Panc1 (cell line): ENCODE measurements around the gene PKIB. TPM values are rescaled to one million over a fixed set of nuclear protein-coding genes. Genes with fewer than 3 reads are reported as not detected.

Source experiments
- ATAC-seq: fragments of 200-7000 bp; cut with Tn5 transposase; 2 replicates; pipeline ENCODE4 v1.9.1; 2020; ENCODE audit warnings: mild to moderate bottlenecking, moderate library complexity
- BruUV-seq: library from RNA; stranded (reverse); fragments of 400-500 nt; replicated peaks from 2 replicates; lab custom pipeline; 2021; lab: Mats Ljungman, UMichigan
- CTCF ChIA-PET: fragments of 300-600 bp; sonication (Branson Sonifier 250); formaldehyde crosslinking; loops from one replicate; lab custom pipeline; 2022; ENCODE audit warnings: antibody characterized with exemption; lab: Charles Lee
- POLR2A ChIA-PET: fragments of 300-600 bp; sonication (Branson Sonifier 250); formaldehyde crosslinking; loops from one replicate; lab custom pipeline; 2022; ENCODE audit warnings: antibody characterized with exemption; lab: Charles Lee
- DNase-seq: peaks from one replicate; pipeline ENCODE4 v3.0.0-alpha.2; 2010; ENCODE audit warnings: low read depth, low spot score
- H3K27ac ChIP-seq: 2 replicates; pipeline ENCODE4 v1.5.1; 2011; ENCODE audit warnings: mild to moderate bottlenecking, low read length, inconsistent platforms
- H3K27me3 ChIP-seq: fragments of 200-500 bp; sonication (Bioruptor generic); 2 replicates; pipeline ENCODE4 v1.6.0; 2014; ENCODE audit warnings: low read length, inconsistent platforms; ENCODE audit not compliant: control insufficient read depth, insufficient read depth
- H3K36me3 ChIP-seq: fragments of 200-500 bp; sonication (Bioruptor generic); 2 replicates; pipeline ENCODE4 v1.5.1; 2014; ENCODE audit warnings: inconsistent platforms, mild to moderate bottlenecking, low read length, moderate library complexity; ENCODE audit not compliant: control insufficient read depth, insufficient read depth
- H3K4me1 ChIP-seq: 2 replicates; pipeline ENCODE4 v1.5.1; 2011; ENCODE audit warnings: inconsistent platforms, mild to moderate bottlenecking, low read length, moderate library complexity; ENCODE audit not compliant: control insufficient read depth, insufficient read depth
- H3K4me3 ChIP-seq, 2 experiments: 2 replicates each; pipeline ENCODE4 v1.5.1; 2011 to 2012; ENCODE audit warnings: low read depth in 2 of 2, low read length in 2 of 2, mild to moderate bottlenecking in 2 of 2, inconsistent platforms in 1 of 2, moderate library complexity in 1 of 2
- H3K9me3 ChIP-seq: fragments of 200-500 bp; sonication (Bioruptor generic); 2 replicates; pipeline ENCODE4 v1.5.1; 2014; ENCODE audit warnings: low read depth, mild to moderate bottlenecking, inconsistent platforms, low read length, moderate library complexity; ENCODE audit not compliant: control insufficient read depth, insufficient read depth
- CTCF ChIP-seq: fragments of 450-650 bp; IDR thresholded peaks from 2 replicates; pipeline ENCODE4 v1.5.1; 2017; ENCODE audit warnings: mild to moderate bottlenecking
- POLR2AphosphoS5 ChIP-seq: IDR thresholded peaks from 2 replicates; pipeline ENCODE4 v1.6.1; 2012; ENCODE audit warnings: mild to moderate bottlenecking, low read depth, low read length, moderate library complexity
- REST ChIP-seq, 2 experiments: IDR thresholded peaks; 2 replicates each; pipeline ENCODE4 v1.6.1; 2011 to 2012; ENCODE audit warnings: low read depth in 2 of 2, control low read depth in 1 of 2, low read length in 1 of 2, mild to moderate bottlenecking in 1 of 2, moderate library complexity in 1 of 2; ENCODE audit not compliant: insufficient read depth in 1 of 2
- SIN3A ChIP-seq: IDR thresholded peaks from 2 replicates; pipeline ENCODE4 v1.6.1; 2012; ENCODE audit warnings: low read depth, mild to moderate bottlenecking, low read length, moderate library complexity, borderline replicate concordance; ENCODE audit not compliant: insufficient read depth
- TCF7L2 ChIP-seq: IDR thresholded peaks from 2 replicates; pipeline ENCODE4 v1.6.1; 2011; ENCODE audit warnings: mild to moderate bottlenecking, low read depth, low read length, inconsistent platforms
- in situ Hi-C: cut with HindIII; loops from 2 replicates; pipeline ENCODE4 v1.10.0; 2016; ENCODE audit warnings: low sequenced_read_pairs, low pct_unique_long_range_greater_than_20kb
- intact Hi-C: fragments of 100-400 bp; cut with micrococcal nuclease; formaldehyde crosslinking; loops from one replicate; pipeline ENCODE4 v1.10.0; 2022; ENCODE audit not compliant: unreplicated experiment
- total RNA-seq: library from RNA; stranded (reverse); gene quantifications from one replicate; pipeline ENCODE4 v1.2.1, GENCODE V29; 2021; ENCODE audit not compliant: unreplicated experiment

PKIB gene
- total RNA-seq, 1 experiment from 2014 or later: 1.1 TPM

GRCh38 chr6:122754191-122754731, 144.1 kb downstream of the PKIB start:
- Histone ChIP-seq H3K4me1 (no peaks in the 10 kb centered on the region), H3K36me3 (no peaks in the 10 kb centered on the region), H3K27me3 (no peaks in the 10 kb centered on the region), H3K4me3 (no peak overlapping the region), H3K27ac (no peak overlapping the region), H3K9me3 (no peaks in the 10 kb centered on the region)
- ATAC-seq: no peak
- TF ChIP-seq CTCF (no peak), SIN3A (no peak), POLR2AphosphoS5 (no peak), REST (IDR thresholded peaks at IDR 0.05; ENCODE audit: insufficient read depth in 1 of 2, low read depth in 2 of 2, low read length in 1 of 2) (no peak), TCF7L2 (no peak)
- ChIA-PET POLR2A (no interaction called here), CTCF (no interaction called here)
- intact Hi-C loops (no loop called here), in situ Hi-C loops (no loop called here)
- no peak for DNase-seq
- BruUV-seq: no TSS peak

- no peaks in the 10 kb centered on the region for H3K9me3 ChIP-seq
- no peak overlapping the region for H3K4me3 ChIP-seq
- no peak overlapping the region for H3K27ac ChIP-seq
- POLR2A ChIA-PET: no interaction called here
- H3K36me3 ChIP-seq: no peaks in the 10 kb centered on the region
- no peak for ATAC-seq
- TF ChIP-seq CTCF (no peak), POLR2AphosphoS5 (no peak), TCF7L2 (no peak), SIN3A (no peak), REST (IDR thresholded peaks at IDR 0.05; ENCODE audit: insufficient read depth in 1 of 2, low read depth in 2 of 2, low read length in 1 of 2) (no peak)
- no peaks in the 10 kb centered on the region for H3K27me3 ChIP-seq
- CTCF ChIA-PET: interaction anchor here (0.7 kb wide), 1 partner anchor 54 kb away, joined by 6 read pairs; no protein-coding TSS in a partner anchor
- intact Hi-C loops (no loop called here), in situ Hi-C loops (no loop called here)
- no peak for DNase-seq
- BruUV-seq: no TSS peak
- H3K4me1 ChIP-seq: no peaks in the 10 kb centered on the region
Observed at GRCh38 chr6:122755901-122756300, 145.7 kb downstream of the PKIB start.
